GM03348 (cell line): Measurements from ENCODE around the gene TMEM258.

ENCODE experiments used
- DNase-seq: peaks from one replicate; pipeline ENCODE4 v3.0.0; 2012; ENCODE audit warnings: low spot score

The TMEM258 gene

DNA sequence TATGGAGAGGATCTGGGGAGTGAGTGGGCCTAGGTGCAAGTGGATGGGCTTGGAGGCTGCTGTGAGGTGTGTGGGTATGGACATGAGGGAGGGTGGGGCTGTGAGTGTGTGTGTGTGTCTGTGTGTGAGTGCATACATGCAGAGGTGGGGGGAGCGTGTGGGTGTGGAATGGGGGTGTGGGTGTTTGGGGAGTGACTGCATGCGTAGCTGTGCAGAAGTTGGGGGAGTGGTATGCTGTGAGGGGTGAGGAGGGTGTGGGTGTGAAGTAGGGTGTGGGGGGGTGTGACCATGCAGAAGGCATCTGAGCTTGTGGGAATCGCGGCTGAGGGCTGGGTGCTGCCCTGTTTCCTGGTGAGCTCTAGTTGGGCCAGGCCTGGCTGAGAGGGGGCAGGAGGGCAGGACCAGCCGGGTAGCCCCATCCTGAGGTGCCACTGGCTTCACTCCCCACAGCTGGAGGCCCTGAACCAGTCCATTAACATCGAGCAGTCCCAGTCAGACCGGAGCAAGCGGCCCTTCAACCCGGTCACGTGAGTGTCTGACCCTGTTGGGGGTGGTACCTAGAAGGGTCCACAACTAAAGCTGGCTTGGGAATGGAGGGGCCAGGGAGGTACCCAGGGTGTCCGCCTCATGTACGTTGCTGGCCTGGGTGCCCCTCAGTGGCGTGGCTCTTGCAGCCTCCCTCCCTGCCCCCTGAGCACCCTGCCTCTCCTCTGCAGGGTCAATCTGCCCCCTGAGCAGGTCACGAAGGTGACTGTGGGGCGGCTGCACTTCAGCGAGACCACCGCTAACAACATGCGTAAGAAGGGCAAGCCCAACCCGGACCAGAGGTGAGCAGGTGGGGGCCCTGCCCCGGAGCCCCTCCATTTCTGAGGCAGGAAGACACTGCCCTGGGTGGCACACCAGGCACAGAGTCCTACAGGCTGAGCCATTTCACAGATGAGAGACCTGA lies 16.5 kb downstream of the TMEM258 start:
- no peak for DNase-seq

GRCh38 chr11:61775106-61775505 lies 17.3 kb downstream of the TMEM258 start:
- no peak for DNase-seq

- no peak for DNase-seq
Observed at GRCh38 chr11:61774411-61774810, 18.0 kb downstream of the TMEM258 start.

DNA sequence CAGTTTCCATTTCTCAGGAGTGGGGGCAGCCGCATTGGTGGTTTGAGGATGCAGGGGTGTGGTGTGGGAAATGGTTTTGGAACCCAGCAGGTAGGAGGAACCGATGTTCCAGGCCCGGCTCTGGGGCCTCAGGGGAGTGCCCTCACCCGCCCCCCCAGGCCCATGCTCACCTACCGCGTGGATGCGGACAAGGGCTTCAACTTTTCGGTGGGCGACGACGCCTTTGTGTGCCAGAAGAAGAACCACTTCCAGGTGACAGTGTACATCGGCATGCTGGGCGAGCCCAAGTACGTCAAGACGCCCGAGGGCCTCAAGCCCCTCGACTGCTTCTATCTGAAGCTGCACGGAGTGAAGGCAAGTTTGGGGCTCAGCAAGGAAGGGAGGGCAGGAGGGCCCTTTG lies 18.6 kb downstream of the TMEM258 start:
- no peak for DNase-seq

DNA sequence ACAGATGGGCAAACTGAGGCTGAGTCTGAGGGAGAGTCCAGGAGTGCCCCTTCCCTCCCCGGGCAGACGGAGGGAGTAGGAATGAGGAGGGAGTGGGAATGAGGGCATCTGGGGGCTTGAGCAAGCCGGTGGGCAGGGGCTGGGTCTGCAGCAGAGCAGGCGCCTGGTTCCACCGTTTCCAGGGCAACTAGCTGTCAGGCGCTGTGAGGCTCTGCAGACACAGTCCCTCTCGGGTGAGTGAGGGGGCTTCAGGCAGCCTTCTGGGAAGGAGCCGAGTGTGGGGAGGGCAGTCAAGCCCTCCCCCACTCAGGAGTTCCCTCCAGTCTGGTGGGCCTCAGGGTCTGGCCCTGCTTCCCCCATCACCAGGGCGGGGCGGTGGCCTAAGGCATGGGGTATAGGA lies 19.0 kb downstream of the TMEM258 start:
- no peak for DNase-seq

- DNase-seq: no peak
Observed at GRCh38 chr11:61771985-61772455, 20.4 kb downstream of the TMEM258 start.

DNA sequence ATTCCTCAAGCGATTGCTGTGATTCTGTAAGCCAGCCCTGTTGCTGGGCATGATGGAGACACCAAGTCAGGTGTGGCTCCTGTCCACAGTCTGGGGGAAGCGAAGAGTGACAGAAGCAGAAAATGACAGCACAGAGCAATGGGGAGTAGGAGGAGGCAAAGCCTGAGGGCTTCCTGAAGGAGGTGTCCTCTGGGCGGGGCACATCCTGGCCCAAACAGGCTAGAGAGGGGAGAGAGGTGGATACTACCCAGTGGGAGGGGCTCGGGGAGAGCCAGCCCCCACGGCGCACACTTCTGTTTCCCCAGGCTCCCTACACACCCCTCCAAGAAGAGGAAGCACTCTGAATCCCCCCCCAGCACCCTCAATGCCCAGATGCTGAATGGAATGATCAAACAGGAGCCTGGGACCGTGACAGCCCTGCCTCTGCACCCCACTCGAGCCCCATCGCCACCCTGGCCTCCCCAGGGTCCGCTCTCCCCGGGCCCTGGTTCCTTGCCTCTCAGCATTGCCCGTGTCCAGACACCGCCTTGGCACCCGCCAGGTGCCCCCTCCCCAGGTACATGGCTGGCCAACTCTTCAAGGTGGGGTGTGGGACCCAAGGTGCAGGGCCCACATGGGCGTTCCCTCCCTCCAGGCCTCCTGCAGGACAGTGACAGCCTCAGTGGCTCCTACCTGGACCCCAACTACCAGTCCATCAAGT lies 21.1 kb downstream of the TMEM258 start:
- no peak for DNase-seq

- no peak for DNase-seq
Observed at GRCh38 chr11:61769946-61770683, 22.3 kb downstream of the TMEM258 start.

GRCh38 chr11:61769169-61769920 lies 23.1 kb downstream of the TMEM258 start:
- DNase-seq: peak; percentile 43

DNA sequence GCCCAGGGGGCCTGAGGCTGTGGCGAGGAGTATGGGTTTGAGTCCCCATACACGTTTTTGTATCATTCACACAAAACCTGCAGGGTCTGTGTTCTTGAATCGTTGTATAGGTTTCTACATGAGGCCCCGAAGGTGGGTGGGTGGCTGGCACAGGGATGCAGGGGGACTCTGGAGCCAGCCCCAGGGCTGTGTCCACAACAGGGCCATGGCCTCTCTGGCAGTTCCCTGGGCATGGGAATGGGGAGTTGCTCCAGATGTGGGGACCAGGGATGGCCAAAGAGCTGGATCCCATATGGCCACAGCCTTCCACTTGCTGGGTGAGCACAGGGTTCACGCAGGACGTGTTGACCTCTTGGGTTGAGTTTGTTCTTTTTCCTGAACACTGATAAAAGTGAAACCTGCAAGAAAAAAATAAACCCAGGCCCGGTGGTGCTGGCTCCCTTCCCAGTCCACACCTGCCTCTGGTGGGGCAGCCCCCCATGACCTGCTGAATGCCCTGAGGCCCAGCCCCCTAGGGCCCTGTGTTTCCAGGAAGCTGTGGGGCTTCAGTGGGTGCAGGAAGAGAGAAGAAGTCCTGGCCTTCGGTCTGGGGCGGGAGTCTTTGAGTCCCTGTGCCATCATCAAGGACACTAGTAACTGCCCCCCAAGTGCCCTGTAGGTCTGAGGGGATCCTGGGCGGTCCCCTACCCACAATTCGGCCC lies 23.9 kb downstream of the TMEM258 start:
- no peak for DNase-seq

DNA sequence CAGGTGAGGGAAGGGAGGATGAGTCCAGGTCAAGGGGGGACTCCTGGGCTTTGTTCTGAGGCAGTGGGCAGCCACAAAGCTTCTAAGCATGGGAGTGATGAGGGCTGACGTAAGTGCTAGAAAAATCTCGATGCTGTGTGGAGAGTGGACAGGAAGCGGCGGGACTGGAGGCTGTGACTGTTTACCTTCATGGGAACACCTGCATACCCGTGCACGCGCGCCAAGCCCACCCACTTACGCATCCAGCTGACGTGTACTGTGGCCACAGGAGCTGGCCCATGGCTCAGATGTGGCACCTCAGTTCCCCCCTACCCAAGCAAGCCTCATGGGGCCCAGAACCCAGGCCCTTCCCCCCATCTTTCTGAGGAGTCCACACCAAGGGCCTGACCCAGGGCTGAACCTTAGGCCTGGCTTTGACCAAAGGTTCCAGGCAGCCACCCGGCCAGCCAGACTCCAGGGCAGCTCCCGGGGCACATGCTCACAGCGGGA lies 26.0 kb downstream of the TMEM258 start:
- DNase-seq: no peak

DNA sequence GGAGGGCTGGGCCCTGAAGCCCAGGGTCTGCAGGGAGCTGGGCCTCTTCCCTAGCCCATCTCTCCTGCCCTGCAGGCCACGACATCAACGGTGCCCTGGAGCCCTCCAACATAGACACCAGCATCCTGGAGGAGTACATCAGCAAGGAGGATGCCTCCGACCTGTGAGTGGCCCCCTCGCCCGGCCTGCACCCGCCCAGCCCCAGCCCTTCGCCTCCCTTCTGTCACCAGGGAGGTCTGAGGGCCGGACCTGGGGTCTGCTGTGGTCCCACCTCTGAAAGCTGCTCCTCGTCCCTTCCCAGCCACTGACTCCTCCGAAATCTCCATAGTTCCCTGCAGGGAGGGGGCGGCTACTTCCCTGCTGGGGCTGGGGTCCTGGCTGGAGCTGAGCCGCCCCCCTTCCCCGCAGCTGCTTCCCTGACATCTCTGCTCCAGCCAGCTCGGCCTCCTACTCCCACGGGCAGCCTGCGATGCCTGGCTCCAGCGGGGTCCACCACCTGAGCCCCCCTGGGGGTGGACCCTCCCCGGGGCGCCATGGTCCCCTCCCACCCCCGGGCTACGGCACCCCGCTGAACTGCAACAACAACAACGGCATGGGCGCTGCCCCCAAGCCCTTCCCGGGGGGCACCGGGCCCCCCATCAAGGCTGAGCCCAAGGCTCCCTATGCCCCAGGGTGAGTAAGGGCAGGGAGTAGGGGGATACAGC lies 26.7 kb downstream of the TMEM258 start:
- no peak for DNase-seq

- DNase-seq: no peak
Observed at GRCh38 chr11:61764606-61765260, 27.7 kb downstream of the TMEM258 start.

- DNase-seq: no peak
Observed at GRCh38 chr11:61763930-61764605, 28.3 kb downstream of the TMEM258 start.

GRCh38 chr11:61762798-61763197 lies 29.6 kb downstream of the TMEM258 start:
- no peak for DNase-seq

GRCh38 chr11:61762223-61762615 lies 30.2 kb downstream of the TMEM258 start:
- no peak for DNase-seq

DNA sequence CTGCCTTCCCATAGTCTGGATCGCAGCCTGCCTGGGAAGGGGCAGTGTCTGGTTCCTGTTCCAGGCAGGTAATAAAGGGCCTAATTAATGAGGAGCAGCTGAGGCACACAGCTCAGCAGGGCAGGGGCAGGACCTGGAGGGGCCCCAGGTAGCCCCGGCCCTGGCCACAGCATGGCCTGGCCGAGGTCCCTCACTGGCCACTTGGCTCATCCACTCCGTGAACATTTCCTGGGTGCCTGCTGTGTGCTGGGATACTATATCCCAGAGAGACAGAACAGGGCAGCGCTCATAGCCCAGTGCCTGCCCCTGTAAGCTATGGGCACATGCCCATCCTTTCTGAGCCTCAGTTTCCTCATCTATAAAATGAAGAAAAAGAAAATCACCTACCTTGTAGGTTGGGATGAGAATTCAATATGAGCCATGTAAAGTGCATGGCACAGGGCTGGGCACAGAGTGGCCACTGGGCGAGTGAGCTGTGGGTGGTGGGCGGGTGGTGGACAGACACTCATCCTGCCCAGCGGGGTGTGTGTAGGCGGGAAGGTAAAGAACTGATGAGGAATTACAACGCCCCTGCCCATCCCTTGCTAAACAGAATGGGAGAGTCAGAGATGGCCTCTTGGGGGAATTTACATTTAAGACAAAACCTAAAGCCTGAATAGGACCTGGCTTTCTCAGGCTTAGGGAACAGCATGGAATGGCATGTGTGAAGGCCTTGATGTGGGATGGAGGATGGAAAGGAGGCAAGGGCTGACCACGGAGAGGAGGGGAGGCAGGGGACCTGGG lies 30.8 kb downstream of the TMEM258 start:
- no peak for DNase-seq

DNA sequence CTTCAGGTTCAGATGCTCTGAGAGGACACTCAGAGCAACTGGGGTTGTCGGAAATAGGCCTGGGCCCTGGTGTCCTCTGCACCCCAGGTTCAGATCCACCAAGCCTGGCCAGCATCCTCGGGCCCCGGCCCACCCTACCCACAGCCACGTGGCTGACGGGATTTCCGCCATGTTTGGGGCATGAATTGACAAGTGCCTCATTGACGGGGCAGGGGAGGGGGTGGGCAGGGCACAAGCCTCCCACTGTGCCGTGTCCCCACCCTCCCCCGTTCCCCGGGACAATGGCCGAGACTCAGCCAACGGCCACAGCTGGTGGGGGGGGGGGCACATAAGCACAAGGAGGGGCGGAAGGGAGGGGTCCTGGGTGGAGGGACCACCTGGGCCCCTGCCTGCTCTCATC lies 31.5 kb downstream of the TMEM258 start:
- no peak for DNase-seq
